HG03108 (cell line): ENCODE results near the gene ZNF488.

Experiments
- ATAC-seq: cut with Tn5 transposase; IDR thresholded peaks from one replicate; pipeline ENCODE4 v1.9.1; 2021; ENCODE audit warnings: moderate library complexity; ENCODE audit not compliant: unreplicated experiment

Gene ZNF488

DNA sequence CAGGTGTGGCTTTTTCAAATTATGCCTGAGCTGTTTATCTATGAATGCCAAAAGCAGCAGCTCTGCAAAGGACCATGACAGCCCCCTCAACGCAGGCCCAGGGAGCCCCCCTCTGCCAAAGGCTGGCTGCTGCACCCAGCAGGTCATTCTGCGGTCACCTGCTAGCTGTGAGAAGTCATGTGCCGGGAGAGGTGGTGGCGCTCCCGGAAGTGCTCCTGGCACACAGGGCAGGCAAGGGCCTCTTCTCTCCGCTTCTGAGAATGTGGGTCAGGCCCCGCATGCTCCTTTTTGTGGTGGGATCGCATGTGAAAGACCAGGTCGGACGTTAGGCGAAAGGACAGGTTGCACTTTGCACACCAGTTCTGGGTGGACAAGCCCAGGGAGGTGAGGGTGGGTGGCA lies 16.4 kb downstream of the ZNF488 start:
- ATAC-seq, result no peak

DNA sequence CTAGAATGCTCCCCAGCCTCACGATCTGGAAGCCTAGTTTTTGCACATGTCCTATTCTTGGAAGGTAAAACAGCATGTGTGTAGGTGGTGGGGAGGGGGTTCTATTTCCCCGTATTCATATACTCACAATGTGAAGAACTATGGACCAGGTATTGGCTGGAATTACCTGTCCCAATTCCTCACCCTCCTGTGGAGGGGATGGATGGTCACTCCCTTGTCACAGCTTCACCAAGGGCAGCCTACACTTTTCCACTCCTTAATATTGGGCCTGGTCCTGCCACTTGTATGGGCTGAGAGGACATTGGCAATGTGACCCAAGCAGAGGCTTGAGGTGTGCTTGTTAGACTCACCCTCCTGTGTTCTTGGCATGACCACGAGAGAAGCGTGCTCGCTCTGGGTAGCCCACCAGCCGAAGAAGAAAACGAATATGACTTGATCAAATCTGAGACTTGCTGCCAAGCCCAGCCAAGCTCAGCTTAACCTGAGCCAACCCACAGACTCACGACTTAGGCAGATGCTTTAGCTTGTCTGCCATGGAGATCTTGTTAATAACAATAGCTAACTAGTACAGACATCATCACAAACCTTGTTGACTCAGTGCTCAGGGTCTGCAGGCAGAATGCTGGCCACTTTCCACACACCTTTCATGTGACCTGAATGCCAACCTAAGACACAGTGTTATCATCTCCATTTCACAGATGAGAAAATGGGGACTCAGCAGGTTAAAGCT lies 17.2 kb downstream of the ZNF488 start:
- ATAC-seq, result no peak

DNA sequence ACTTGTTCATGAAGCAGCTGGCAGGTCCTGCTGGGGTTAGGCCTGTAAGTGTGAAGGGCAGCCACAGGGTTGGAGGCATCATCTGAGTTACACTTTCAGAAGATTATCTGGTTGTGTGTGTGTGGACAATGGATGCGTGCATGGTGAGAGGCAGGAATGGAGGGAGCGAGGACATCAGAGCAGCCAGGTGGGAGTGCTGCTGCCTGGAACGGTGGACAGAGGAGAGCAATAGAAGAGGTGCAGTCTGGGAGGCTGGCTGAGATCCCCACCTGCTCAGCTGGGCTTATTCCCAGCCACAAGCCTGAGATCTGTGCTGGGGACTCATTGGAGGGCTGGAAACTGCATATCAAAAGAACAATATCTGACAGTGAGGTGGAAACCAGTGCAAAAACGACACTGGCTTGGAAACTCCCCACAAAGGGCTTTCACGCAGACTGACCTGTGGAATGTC lies 17.9 kb downstream of the ZNF488 start:
- no peak for ATAC-seq

DNA sequence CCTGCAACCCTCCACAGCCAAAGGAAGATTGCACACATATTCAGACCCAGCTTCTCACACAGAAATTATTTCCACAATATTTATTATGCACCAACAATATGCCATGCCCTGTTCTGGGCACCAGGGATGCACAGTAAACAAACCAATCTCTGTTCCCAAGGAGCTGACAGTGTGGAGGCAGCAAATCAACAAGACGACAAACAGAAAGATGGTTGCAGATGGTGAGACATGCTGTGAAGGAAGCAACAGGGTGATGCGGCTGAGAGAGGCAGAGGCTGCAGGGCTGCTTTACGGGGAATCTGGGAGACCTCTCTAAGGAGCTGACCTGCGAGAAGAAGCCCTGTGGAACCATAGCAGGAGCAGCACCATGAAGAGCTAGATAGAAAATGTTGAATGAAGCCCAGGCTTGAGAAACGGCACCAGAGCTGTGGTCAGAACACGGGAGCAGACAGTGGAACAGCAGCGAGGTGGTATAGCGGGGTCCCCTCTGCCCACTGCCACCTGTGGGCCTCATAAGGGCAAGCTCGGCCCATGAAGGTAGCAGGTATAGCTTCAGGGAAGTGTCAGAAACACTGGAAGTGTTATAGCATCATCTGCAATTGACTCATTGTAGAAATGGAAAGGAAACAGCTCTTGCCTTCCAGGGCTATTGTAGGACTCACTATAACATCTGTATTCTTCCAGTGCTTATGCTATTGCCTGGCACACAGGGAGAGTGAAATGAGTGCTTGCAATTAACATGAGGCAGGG lies 18.5 kb downstream of the ZNF488 start:
- ATAC-seq, result no peak

DNA sequence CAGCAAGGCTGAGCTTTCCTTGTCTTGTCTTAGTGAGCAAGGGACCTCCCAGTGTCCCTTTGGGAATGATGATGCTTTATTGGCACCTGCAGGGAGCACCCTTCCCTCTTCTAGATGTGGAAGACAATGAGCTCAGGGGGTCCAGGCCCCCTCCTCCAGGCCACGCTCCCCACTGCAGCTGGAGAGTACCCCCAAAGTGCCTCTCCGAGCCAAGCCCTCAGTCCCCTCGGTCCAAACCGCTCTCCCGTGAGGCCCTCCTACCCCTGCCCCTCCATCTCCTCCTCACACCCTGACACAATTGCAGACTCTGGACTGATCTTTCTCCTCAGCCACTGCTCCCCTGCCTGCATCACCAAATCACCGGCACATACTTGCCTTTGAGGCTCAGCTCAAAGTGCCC lies 19.2 kb downstream of the ZNF488 start:
- no peak for ATAC-seq

DNA sequence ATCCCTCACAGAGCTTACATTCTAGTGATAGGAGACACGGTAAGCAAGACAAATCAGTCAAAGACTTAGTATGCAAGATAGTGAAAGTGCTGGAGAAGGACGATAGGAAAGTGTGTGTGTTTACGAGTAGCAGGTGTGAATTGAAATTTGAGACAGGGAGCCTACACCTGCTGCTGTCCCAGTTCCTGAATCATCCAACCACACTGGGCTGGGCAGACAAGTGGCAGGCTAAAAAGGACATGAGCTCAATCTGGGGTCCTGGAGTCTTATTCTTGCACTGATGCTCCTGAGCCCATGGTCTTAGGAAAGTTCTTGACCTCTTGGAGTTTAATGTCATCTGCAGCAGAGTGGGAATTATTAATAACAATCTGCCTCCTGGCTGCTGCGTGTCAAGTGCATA lies 19.7 kb downstream of the ZNF488 start:
- ATAC-seq, result no peak

DNA sequence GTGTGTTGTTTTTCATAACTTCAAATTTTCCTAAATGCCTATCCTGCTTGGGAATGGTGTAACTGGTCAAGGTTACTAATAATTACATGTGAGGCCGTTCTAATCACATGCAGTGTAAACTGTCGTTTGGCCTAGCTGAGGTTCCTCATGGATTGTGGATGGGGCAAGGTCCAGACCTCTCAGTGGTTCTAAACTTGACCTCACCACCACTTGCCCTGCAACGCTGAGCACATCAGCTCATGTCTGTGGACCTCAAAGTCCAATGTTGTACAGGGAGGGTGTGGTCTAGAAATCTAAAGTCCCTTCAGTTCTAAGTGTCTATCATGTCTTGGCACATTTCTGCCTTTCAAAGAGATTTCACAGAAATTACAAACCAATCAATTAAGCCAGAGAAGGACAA lies 20.3 kb downstream of the ZNF488 start:
- ATAC-seq, result no peak

DNA sequence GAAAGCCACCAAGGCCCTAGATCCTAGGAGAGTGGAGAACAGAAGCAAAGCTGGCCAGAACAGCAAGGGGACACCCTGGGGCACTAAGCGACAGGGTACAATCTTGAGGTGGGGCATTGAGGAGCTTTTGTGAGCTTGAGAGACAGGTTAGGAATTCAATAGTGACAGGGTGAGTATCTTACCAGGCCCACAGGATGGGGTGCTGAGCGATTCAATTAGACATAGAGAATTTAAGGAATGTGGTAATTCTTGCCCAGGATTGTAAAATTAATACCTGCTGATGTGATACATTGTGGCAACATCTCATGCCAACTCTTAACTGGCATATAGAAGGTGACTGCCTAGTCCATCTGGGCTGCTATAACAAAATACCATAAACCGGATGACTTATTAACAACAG lies 21.9 kb downstream of the ZNF488 start:
- ATAC-seq, result no peak

DNA sequence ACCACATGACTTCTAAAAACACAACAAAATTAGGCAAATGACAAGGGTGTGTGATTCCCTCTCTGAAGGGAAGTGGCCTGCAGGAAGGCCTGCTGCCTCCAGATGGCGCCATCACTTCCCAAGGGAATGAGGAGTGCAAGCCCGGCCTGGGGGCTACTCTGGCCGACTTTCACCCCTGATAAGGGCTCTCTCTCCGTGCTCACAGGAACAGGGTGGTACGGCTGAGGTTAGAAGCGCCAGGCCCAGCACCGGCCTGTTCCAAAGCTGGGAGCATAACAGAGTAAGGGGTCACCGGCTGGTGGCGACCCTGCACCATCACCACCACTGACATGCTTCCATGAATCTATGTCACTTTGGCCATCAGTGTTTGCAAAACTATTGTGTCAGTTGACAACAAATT lies 22.8 kb downstream of the ZNF488 start:
- no peak for ATAC-seq

DNA sequence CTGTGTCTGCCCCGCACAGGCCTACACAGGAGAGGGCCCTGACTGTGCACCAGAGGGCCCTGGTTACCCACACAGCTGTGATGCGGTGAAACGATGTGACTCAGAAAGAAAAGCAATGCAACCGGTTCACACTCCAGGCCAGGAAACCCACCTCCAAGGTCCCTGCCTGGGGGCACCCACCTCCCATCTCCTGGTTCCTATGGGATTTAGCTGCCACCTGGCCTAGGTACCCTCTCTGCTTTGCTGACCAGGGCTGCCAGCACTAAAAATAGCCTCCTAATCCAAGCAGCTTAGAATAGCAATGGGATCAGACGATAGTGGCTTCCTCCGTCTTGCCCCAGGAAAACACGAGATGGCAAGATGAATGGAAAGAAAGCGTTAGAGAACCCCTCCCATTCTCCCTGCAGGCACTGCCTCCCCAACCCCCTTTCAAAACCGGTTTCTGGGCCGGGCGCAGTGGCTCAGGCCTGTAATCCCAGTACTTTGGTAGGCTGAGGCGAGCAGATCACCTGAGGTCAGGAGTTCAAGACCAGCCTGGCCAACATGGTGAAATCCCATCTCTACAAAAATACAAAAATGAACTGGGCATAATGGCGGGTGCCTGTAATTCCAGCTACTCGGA lies 23.6 kb downstream of the ZNF488 start:
- no peak for ATAC-seq

DNA sequence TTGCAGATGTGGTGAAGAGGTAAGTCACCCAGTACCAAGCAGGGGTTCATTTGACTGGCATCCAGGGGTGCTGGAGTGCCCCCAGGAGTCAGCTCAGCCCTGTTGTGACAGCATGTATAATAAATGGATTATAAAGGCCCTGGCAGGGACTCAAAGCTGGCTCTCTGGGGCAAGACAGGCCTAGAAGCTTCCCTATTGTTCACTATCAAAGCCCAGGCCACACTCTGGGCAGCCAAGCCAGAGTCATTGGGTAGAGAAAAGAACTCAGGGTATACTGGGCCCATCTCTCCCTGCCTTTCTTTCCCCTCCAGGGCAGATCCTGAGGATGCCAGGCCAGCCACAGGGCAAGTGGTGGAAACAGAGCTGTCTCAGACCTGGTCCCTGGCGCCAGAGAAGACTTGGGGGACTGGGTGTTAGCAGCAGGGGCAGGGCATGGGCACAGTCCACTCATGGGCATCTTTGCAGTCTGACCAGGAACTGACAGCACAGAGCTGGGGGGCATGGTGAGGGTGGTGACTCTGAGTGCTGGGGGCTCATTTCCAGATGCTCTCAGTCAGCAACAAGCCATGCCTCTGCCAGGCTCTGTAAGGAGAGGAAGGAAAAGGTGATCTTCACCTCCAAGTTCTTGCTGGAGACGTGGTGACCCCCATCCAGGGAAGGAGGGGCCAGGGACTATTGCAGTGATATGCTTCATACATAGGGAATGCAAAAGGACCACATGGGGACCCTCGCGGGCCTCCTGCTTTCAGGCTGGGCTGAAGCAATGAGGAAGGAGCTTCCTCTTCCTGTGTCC lies 24.3 kb downstream of the ZNF488 start:
- ATAC-seq, result no peak

DNA sequence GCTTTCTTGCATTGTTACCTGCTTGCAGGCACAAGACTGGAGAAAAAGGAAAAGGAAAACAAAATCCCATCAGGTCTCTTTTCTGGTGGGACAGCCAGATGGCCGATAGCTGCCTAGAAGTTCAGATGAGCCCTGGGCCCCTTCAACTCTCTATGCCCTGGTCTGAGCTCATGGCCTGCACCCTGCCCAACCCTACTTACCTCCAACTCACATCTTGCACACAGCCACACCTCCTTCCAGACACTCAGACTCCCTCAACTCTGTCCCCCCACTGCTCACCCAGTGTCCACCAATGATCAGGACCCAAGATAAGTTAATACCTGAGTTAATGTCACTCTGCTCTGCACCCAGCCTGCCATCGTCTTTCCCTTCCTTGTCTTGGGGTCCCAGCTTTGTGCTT lies 25.0 kb downstream of the ZNF488 start:
- ATAC-seq, result no peak

DNA sequence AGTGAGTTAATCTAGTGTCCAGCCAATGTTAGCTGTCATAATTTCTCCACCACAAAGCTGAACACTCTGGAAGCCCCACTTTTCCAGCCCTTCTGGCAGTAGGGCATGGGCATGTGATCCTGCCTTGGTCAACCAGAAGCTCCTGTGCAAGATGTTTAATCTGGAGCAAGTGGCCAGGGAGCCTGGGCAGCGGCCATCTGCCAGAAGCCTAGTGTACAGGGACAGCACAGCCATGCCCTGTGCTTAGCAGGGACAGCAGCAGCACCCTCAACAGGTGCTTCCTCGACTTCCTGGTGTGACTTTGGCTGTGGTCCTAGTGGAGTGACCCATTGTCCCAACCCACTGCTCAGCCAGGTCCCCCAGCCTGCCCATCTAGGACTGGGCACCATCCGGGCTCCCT lies 25.6 kb downstream of the ZNF488 start:
- no peak for ATAC-seq

DNA sequence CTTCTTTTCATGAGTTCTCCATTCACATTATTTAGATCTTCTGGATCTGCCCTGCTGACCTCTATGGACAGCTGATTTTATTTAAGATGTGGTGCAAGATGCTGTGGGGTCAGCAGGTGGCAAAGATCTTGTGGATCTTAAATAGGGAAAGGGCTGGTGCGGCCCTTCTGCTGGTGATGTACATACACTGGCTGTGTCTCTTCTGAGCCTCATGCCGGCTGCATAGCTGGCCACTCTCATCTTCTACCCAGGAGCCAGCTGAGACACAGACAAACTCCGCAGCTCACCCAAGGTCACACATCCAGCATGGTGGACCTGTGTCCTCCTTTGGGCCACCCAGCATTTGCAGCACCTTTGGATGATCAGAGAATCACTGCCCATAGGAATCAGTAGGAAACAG lies 26.2 kb downstream of the ZNF488 start:
- ATAC-seq, result no peak

DNA sequence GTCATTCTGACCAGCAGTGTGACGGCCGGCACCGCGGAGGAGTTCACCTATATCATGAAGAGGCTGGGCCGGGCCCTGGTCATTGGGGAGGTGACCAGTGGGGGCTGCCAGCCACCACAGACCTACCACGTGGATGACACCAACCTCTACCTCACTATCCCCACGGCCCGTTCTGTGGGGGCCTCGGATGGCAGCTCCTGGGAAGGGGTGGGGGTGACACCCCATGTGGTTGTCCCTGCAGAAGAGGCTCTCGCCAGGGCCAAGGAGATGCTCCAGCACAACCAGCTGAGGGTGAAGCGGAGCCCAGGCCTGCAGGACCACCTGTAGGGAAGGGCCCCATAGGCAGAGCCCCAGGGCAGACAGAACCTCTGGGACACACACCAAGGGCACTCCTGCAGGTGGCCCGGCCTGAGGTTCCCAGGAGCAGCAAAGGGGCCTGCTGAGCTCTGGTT lies 26.9 kb downstream of the ZNF488 start:
- ATAC-seq, result no peak

DNA sequence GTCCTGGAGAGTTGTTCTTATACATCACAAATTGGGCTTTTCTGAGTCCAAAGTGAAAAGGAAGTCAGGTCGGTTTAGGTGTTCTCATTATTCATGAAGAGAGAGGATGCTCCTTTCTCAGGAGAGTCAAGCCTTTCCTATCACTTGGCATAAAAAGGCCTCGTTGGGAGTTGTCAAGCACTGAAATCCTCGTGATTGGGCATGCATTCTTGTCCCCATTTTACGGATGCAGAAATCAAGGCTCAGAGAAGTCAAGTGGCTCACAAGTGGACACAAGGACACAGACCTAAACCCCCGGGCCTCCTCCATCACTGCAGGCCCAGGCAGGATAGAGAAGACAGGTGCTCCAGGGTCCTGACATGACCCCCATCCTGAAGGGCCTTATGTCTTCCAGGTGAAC lies 27.4 kb downstream of the ZNF488 start:
- no peak for ATAC-seq

DNA sequence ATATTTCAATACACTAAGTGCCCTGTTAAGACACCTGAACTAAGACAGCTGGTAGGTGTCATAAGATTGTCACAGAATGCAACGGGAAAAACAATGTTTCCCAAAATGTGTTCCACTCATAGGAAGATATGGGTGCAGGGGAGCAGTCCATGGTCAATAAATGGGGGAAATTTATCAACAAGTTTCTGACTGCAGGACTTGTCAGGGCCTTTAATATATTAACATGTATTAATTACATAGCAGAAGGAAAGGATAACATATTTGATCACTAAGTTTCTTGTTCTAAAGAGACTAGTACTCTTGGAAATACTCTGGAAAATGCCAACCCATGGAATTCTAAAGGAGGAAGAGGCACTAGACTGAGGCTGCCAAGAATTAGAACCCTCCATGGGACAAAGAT lies 29.2 kb downstream of the ZNF488 start:
- ATAC-seq, result no peak

DNA sequence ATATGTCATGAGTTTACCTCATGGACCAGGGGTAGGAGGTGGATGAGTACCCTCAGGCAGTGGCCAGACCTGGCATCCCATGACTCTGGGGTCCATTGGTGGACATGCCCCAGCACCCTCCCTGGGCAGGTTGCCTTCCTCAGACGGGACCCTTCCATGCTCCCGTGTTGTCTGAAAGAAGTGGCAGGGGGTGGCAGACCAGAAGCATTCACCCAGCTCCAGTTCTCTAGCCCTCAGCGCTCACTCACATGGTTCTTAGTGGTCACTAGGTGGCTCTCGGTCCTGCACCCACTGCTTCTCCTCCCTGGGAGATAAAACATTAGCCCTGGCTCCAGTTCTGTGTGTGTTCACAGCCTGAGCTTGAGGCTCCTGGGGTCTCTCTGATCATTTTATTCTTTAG lies 29.9 kb downstream of the ZNF488 start:
- ATAC-seq, result no peak

DNA sequence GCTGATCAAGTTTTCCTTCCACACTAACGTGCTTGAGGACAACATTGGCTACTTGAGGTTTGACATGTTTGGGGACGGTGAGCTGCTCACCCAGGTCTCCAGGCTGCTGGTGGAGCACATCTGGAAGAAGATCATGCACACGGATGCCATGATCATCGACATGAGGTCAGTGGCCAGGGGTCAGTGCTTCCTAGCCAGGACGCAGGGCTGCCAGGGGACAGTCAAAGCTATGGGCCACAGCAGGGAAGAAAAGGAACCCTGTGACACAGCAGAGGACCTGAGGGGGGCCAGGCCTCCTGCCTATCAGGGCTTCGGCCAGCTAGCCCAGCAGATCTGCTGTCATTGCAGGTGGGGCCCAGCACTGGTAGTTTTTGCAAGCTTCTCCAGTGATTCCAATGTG lies 30.7 kb downstream of the ZNF488 start:
- no peak for ATAC-seq

DNA sequence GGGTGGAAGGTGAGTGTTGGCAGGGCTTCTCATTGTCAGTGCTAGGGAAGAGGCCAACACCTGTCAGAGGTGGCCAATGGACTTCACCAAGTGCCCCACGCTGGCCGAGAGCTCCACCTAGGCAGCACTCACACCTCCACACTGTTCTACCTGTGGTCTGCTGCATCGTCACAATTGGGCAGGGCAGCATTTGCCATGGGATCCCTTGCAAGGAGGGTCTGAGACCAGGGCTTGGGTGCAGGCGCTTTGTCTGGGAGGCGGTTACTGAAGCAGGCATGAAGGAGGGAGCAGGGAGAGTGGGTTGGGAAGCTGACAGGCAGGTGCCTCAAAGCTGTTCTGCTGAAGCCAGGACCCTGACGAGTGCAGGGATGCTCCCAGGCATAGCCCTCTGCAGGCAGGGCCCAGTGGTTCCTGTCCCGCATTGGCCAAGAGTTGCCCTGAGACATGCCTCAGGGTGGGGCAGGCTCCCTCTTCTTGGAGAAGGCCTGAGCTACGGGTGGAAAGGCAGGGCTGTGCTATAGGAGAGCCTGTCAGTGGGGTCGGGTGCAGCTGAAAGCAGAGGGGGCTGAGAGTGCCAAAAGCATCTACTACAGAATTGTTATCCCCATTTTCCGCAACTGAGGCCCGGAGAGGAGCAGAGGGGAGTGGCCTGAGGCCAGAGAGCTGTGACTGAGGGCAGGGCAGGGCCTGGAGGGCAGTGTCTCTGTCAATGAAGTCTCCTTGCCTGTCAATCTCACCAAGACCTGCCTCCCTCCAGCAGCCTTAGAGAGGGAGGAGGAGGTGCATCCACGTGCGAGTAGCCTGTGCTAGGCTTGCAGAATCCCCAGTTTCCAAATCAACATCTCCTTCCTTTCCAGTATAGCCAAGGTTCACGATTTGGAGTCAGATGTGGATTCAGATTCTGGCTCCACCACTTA lies 31.9 kb downstream of the ZNF488 start:
- no peak for ATAC-seq
